HG02938 (cell line): ENCODE results near the gene CARMIL3.

ENCODE experiments used
- ATAC-seq: cut with Tn5 transposase; IDR thresholded peaks from one replicate; pipeline ENCODE4 v1.9.1; 2021; ENCODE audit warnings: mild to moderate bottlenecking, moderate library complexity; ENCODE audit not compliant: unreplicated experiment

Gene CARMIL3

GRCh38 chr14:24062216-24062980, 10.6 kb downstream of the CARMIL3 start:
- ATAC-seq, result no peak

GRCh38 chr14:24063263-24063836, 11.5 kb downstream of the CARMIL3 start:
- ATAC-seq, result no peak

GRCh38 chr14:24064091-24064795, 12.4 kb downstream of the CARMIL3 start:
- no peak for ATAC-seq

DNA sequence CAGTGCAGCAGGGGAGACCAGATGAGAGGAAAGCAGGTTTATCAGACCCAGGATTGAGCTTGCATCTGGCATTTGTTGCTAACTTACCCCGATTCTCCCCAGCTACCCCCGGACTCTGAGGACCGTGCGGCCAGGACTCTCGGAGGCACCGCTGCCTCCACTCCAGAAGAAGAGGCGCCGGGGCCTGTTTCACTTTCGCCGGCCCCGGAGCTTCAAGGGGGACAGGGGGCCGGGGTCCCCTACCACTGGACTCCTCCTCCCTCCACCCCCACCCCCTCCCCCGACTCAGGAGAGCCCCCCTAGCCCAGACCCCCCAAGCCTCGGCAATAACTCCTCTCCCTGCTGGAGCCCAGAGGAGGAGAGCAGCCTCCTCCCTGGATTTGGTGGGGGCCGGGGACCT, 13.0 kb downstream of the CARMIL3 start:
- no peak for ATAC-seq

DNA sequence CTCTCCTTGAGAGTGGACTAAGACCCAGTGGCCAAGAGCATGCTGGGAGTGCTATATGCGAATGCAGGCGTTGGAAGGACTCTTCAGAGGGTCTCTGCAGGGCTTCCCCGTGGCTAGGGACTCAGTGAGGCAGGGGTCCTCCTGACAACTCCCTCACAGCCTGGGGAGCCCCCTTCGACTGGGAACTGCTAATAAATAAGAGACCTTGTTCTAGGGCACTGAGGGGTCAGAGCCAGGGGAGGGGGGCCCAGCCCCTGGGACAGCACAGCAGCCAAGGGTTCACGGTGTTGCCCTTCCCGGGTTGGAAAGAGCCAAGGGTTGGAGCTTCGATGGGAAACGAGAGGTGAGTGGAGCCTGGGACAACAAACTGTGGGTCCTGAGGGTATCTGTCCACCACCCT, 13.6 kb downstream of the CARMIL3 start:
- no peak for ATAC-seq

GRCh38 chr14:24066496-24067132, 14.8 kb downstream of the CARMIL3 start:
- ATAC-seq, result no peak

- ATAC-seq, result no peak
These were observed 15.6 kb downstream of the CARMIL3 start for GRCh38 chr14:24067133-24068082.

- no peak for ATAC-seq
These were observed 17.1 kb downstream of the CARMIL3 start for GRCh38 chr14:24068711-24069410.

- no peak for ATAC-seq
These were observed 17.6 kb downstream of the CARMIL3 start for GRCh38 chr14:24069411-24069735.

DNA sequence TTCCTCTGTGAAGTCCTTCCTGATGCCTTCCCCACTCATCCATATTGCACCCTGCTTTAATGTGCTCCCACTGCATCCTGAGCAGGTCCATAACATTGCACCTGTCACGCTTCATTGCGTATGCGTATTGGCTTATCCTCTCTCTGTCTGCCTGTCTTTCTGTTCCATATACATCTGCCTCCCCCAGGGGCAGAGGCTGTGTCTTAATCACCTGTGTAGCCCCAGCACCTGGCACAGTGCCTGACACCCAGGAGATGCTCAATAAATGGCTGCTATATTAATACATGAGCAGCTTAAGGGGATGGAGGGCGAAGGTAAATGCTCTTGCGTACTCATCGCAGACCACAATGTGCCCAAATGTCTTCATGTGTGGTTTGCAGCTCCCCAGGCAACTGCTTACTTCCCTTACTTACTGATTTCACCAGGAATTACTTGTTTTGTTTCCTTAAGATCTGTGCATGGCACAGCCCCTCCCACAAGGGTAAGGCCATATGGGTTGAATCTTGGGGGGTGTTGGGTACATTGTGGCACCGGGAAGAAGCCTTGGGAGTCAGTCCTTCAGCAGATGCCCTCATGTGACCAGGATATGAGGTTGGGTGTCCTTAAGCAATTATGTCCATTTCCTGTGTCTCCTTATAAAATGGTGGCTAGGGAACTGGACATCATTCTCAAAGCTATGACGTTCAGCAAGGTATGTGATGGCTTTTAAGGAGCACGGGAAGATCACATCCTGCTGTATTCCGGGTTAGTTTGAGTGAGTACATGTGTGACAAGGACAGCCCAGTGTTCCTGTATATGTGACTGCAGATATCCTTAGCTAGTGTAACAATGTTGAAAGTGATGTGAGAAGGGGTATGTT, 18.7 kb downstream of the CARMIL3 start:
- ATAC-seq, result no peak

DNA sequence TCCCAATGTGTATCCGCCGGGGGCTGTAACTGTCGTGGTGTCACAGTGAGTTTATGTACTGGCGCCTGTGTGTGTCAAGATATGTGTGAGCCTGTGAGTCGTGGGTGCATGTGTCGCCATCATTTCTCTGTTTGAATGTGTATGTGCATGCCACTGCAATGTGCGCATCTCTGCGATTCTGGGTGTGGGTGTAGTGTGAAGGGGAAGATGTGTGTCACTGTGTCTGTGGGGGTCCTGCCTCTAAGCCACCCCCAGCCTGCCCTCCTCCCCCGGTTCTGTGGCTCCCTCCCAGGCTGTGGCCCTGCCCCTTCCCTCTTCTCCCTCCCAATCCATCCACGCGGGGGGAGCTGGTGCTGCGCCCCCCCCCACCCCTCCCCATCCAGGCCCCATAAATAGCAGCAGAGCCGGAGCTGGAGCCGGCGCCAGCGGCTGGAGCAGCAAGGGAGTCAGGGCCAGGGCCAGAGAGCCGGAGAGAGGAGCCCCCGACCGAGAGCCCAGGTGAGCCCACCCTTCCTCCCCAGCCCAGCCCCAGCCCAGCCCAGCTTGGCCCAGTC, 19.4 kb downstream of the CARMIL3 start, which contains the start of gene CPNE6:
CPNE6 (plus strand) TSS at position 419 of the 554 bp plus-strand sequence. CDS start 1,375 bp downstream, outside the sequence.
- no peak for ATAC-seq

DNA sequence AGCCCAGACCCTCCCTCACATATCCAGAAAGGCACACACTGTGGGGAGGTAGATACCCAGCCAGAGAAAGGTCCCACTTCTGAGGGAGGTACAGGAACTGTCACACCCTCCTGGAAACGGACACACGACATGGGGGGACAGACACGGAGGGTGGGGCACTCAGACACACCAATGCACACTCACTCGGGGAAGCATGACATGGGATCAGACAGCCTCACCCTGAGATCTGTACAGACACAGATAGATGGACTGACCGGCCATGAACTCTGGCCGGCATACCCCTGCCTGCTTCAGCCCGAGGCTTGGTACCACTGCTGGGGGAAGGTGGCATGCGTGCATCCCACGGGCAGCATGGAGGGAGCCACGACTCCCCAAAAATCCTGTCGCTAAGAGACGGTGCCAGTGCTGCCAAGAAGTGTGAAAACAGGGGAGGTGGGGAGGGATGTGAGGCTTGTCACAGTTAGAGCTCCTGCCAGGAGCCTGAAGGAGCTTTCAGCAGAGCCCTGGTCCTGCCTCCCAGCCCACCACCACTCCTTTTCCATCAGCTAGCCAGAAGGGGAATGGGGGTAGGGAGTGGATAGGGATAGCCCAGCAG, 20.1 kb downstream of the CARMIL3 start:
- no peak for ATAC-seq

DNA sequence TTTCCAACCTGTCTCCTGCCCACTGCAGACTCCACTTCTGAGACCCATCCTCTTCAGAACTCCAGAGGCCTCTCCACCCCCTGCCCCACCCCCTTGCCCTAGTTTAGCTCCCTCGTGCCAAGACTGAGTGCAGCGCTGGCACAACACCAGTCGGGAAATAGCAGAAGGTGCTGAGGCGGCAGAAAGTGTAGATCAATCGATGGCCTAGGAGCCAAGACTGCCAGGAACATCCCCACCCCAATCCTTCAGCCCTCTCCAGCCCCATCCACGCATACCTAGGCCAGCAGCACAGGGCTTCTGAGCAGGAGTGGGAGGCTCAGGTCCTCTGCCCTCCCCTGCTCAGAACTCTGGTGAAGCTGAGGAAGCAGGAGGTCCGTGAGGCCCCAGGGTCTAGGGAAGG, 20.6 kb downstream of the CARMIL3 start:
- ATAC-seq, result no peak

DNA sequence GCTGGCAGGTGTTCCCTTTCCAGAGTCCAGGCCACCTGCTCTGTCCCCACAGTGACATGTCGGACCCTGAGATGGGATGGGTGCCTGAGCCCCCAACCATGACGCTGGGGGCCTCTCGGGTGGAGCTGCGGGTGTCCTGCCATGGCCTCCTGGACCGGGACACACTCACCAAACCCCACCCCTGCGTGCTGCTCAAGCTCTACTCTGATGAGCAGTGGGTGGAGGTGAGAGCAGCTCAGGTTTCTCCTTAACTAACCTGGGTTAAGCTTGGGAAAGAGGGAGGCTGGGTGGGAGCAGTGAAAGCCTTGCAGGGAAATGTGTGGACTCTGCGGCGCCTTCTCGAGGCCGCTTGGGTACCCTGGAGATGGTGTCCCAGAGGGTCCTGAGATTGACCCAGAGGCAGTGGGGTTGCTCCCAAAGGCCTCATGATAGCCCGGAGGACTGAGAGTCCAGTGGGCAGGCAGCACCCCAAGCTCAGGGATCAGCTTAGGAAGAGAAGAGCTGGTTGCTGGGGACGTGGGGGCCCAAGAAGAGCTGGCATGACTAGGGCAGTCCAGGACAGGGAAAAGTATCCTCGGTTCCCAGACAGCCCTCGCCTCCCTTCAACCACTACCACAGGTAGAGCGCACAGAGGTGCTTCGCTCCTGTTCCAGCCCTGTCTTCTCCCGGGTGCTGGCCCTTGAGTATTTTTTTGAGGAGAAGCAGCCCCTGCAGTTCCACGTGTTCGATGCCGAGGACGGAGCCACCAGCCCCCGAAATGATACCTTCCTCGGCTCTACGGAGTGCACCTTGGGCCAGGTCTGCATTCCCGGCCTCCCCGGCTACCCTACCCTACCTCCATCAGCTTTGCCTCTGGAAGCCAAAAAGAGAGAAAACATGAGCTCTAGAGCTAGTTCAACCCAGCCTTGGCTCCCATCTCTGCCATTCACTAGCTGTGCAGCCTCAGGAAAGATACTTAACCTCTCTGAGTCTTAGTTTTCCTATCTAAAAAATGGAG, 21.4 kb downstream of the CARMIL3 start:
- no peak for ATAC-seq

- no peak for ATAC-seq
These were observed 23.0 kb downstream of the CARMIL3 start for GRCh38 chr14:24074625-24075484.
